Measurements from ENCODE around the gene RTF2.
"Not testable (repeated sequence)": the region's sequence is repeated elsewhere in the genome, so short reads cannot be mapped to it uniquely, and the experiment has no call there.

Gene RTF2

GRCh38 chr20:56554869-56555268 is 86.4 kb downstream of the RTF2 start:
- DNase-seq, result peak; percentile 94

DNA sequence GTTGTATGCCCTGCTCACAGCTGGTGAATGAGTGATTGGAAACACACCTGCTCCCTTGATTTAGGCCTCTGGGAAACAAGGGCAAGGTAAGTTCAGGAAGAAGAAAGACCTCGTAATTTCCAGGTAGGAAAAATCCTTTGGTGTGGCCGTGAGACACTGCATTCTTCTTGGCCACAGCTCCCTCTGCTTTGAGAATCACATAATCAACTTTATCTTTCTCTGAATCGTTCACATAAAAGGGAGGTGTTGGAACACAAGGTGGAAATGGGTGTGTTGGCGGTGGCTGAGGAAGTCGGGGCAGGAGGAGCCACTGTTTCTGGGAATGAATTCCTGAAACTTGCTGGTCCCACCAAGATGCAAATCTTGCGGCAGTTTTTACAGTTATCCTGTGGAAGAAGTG is 90.5 kb downstream of the RTF2 start:
- DNase-seq, result no peak

GRCh38 chr20:56564526-56564925 is 96.1 kb downstream of the RTF2 start:
- DNase-seq, result not testable (repeated sequence)

GRCh38 chr20:56565511-56565910 is 97.1 kb downstream of the RTF2 start:
- DNase-seq, result no peak

- peak; percentile 86 for DNase-seq
Observed at GRCh38 chr20:56566621-56567020, 98.2 kb downstream of the RTF2 start.
